MM.1S (cell line): Measurements from ENCODE around the gene ZG16B.

Experiments
- DNase-seq: peaks from one replicate; pipeline ENCODE4 v3.0.0-alpha.2; 2015
- H2AFZ ChIP-seq: fragments of 300-600 bp; sonication (generic); 2 replicates; pipeline ENCODE4 v1.6.0; 2016; ENCODE audit warnings: antibody characterized with exemption, low read length
- H3F3A ChIP-seq: fragments of 300-600 bp; sonication (generic); 2 replicates; pipeline ENCODE4 v1.6.1; 2016; ENCODE audit warnings: mild to moderate bottlenecking, antibody characterized with exemption, low read length, moderate library complexity, mixed read lengths; ENCODE audit not compliant: insufficient read depth
- H3K27ac ChIP-seq: fragments of 300-600 bp; sonication (generic); 2 replicates; pipeline ENCODE4 v1.5.1; 2016; ENCODE audit warnings: mild to moderate bottlenecking, low read length
- H3K27me3 ChIP-seq: fragments of 300-600 bp; sonication (generic); replicated peaks from 2 replicates; pipeline ENCODE4 v1.6.0; 2016; ENCODE audit warnings: low read length; ENCODE audit not compliant: insufficient read depth
- H3K36me3 ChIP-seq: fragments of 300-600 bp; sonication (generic); replicated peaks from 2 replicates; pipeline ENCODE4 v1.6.1; 2016; ENCODE audit warnings: mild to moderate bottlenecking, low read length, mixed read lengths; ENCODE audit not compliant: insufficient read depth
- H3K4me1 ChIP-seq: fragments of 300-600 bp; sonication (generic); 2 replicates; pipeline ENCODE4 v1.6.1; 2016; ENCODE audit warnings: low read length, mixed read lengths
- H3K4me2 ChIP-seq: fragments of 300-600 bp; sonication (generic); 2 replicates; pipeline ENCODE4 v1.6.0; 2016; ENCODE audit warnings: low read depth, low read length
- H3K4me3 ChIP-seq: fragments of 300-600 bp; sonication (generic); 2 replicates; pipeline ENCODE4 v1.5.1; 2016; ENCODE audit warnings: low read length, mixed read lengths
- H3K79me2 ChIP-seq: fragments of 300-600 bp; sonication (generic); 2 replicates; pipeline ENCODE4 v1.6.1; 2016; ENCODE audit warnings: mixed run types, low read length, mixed read lengths
- H3K9ac ChIP-seq: fragments of 300-600 bp; sonication (generic); 2 replicates; pipeline ENCODE4 v1.6.1; 2016; ENCODE audit warnings: low read length, mixed read lengths
- H3K9me2 ChIP-seq: fragments of 300-600 bp; sonication (generic); replicated peaks from 2 replicates; pipeline ENCODE4 v1.6.1; 2016; ENCODE audit warnings: mild to moderate bottlenecking, low read length, mixed read lengths; ENCODE audit not compliant: insufficient read depth
- H3K9me3 ChIP-seq: fragments of 300-600 bp; sonication (generic); replicated peaks from 2 replicates; pipeline ENCODE4 v1.6.1; 2016; ENCODE audit warnings: mild to moderate bottlenecking, low read length, mixed read lengths; ENCODE audit not compliant: insufficient read depth
- H4K20me1 ChIP-seq: fragments of 300-600 bp; sonication (generic); 2 replicates; pipeline ENCODE4 v1.6.1; 2016; ENCODE audit warnings: mild to moderate bottlenecking, low read length, moderate library complexity, mixed read lengths; ENCODE audit not compliant: insufficient read depth
- CTCF ChIP-seq: fragments of 300-600 bp; sonication (generic); IDR thresholded peaks from 2 replicates; pipeline ENCODE4 v1.5.1; 2016; ENCODE audit warnings: antibody characterized with exemption, low read length, mixed read lengths
- EZH2 ChIP-seq: fragments of 300-600 bp; sonication (generic); optimal IDR thresholded peaks from 2 replicates; pipeline ENCODE3; 2017; ENCODE audit warnings: low read depth, mild to moderate bottlenecking, antibody characterized with exemption, low read length, mixed read lengths
- EZH2phosphoT487 ChIP-seq: fragments of 300-600 bp; sonication (generic); IDR thresholded peaks from 2 replicates; pipeline ENCODE4 v1.6.1; 2018; ENCODE audit warnings: antibody characterized with exemption, low read length

Gene ZG16B

GRCh38 chr16:2819939-2820835, 9.9 kb upstream of the ZG16B start:
- no peaks in the 10 kb centered on the region for H3K36me3 ChIP-seq
- no peaks in the 10 kb centered on the region for H3K9me2 ChIP-seq
- H3K9ac ChIP-seq: no peak overlapping the region
- no peak overlapping the region for H3K27ac ChIP-seq
- H3K27me3 ChIP-seq: peaks cover 97% of the 10 kb centered on the region
- DNase-seq: no peak
- no peaks in the 10 kb centered on the region for H3K4me1 ChIP-seq
- H3K4me3 ChIP-seq: no peak overlapping the region
- no peaks in the 10 kb centered on the region for H3F3A ChIP-seq
- TF ChIP-seq CTCF (no peak), EZH2 (no peak), EZH2phosphoT487 (no peak)
- H3K4me2 ChIP-seq: no peak overlapping the region
- no peaks in the 10 kb centered on the region for H4K20me1 ChIP-seq
- no peaks in the 10 kb centered on the region for H3K9me3 ChIP-seq
- no peak overlapping the region for H2AFZ ChIP-seq
- no peaks in the 10 kb centered on the region for H3K79me2 ChIP-seq

- Histone ChIP-seq H3K4me1 (no peaks in the 10 kb centered on the region), H3K79me2 (no peaks in the 10 kb centered on the region), H3K27me3 (peaks cover 97% of the 10 kb centered on the region), H3K27ac (no peak overlapping the region), H3K9me2 (no peaks in the 10 kb centered on the region), H4K20me1 (no peaks in the 10 kb centered on the region), H2AFZ (no peak overlapping the region), H3K9me3 (no peaks in the 10 kb centered on the region), H3F3A (no peaks in the 10 kb centered on the region), H3K4me2 (no peak overlapping the region), H3K36me3 (no peaks in the 10 kb centered on the region), H3K9ac (no peak overlapping the region), H3K4me3 (no peak overlapping the region)
- DNase-seq: no peak
- TF ChIP-seq EZH2 (no peak), CTCF (no peak)
Measured at GRCh38 chr16:2820836-2821486, 9.1 kb upstream of the ZG16B start.

GRCh38 chr16:2821487-2822157, 8.5 kb upstream of the ZG16B start:
- H3K9ac ChIP-seq: no peak overlapping the region
- no peaks in the 10 kb centered on the region for H3K4me1 ChIP-seq
- H4K20me1 ChIP-seq: no peaks in the 10 kb centered on the region
- H3K27ac ChIP-seq: no peak overlapping the region
- no peak for DNase-seq
- H3K9me2 ChIP-seq: no peaks in the 10 kb centered on the region
- H2AFZ ChIP-seq: no peak overlapping the region
- H3K36me3 ChIP-seq: no peaks in the 10 kb centered on the region
- H3F3A ChIP-seq: no peaks in the 10 kb centered on the region
- no peak overlapping the region for H3K4me2 ChIP-seq
- H3K4me3 ChIP-seq: no peak overlapping the region
- TF ChIP-seq EZH2 (no peak), EZH2phosphoT487 (no peak), CTCF (no peak)
- no peaks in the 10 kb centered on the region for H3K9me3 ChIP-seq
- peaks cover 96% of the 10 kb centered on the region for H3K27me3 ChIP-seq
- H3K79me2 ChIP-seq: no peaks in the 10 kb centered on the region
